GM23338 (cell line): ENCODE results near the gene PALM. TPM values are rescaled to one million over a fixed set of nuclear protein-coding genes. Genes with fewer than 3 reads are reported as not detected.
A peak's percentile ranks its signal among the peaks of the same experiment; 100 is the strongest.

Experiments used
- ATAC-seq: fragments of 200-7000 bp; cut with Tn5 transposase; 3 replicates; pipeline ENCODE4 v1.9.1; 2020
- DNase-seq: peaks from one replicate; pipeline ENCODE4 v3.0.0-alpha.2; 2015; ENCODE audit warnings: low spot score
- H2AFZ ChIP-seq: fragments of 200-600 bp; sonication (generic); 2 replicates; pipeline ENCODE4 v1.8.0; 2016; ENCODE audit warnings: antibody characterized with exemption, mild to moderate bottlenecking, moderate library complexity
- H3F3A ChIP-seq: fragments of 200-600 bp; sonication (generic); replicated peaks from 2 replicates; pipeline ENCODE4 v1.8.0; 2017; ENCODE audit warnings: antibody characterized with exemption, mixed run types, low read depth
- H3K27ac ChIP-seq: fragments of 200-600 bp; sonication (generic); 2 replicates; pipeline ENCODE4 v1.6.1; 2016; ENCODE audit warnings: low read depth
- H3K27me3 ChIP-seq: fragments of 200-600 bp; sonication (generic); 2 replicates; pipeline ENCODE4 v1.8.0; 2016; ENCODE audit warnings: mild to moderate bottlenecking, mixed run types, moderate library complexity; ENCODE audit not compliant: insufficient read depth
- H3K36me3 ChIP-seq: fragments of 200-600 bp; sonication (generic); 2 replicates; pipeline ENCODE4 v1.8.0; 2016; ENCODE audit warnings: mild to moderate bottlenecking; ENCODE audit not compliant: insufficient read depth
- H3K4me1 ChIP-seq: fragments of 200-600 bp; sonication (generic); 2 replicates; pipeline ENCODE4 v1.8.0; 2016; ENCODE audit warnings: mild to moderate bottlenecking, moderate library complexity; ENCODE audit not compliant: insufficient read depth
- H3K4me2 ChIP-seq: fragments of 200-600 bp; sonication (generic); 2 replicates; pipeline ENCODE4 v1.7.1; 2017; ENCODE audit warnings: mixed run types
- H3K4me3 ChIP-seq: fragments of 200-600 bp; sonication (generic); 2 replicates; pipeline ENCODE4 v1.6.1; 2016; ENCODE audit warnings: mixed run types
- H3K79me2 ChIP-seq: fragments of 200-600 bp; sonication (generic); replicated peaks from 2 replicates; pipeline ENCODE4 v1.8.0; 2017; ENCODE audit warnings: mild to moderate bottlenecking; ENCODE audit not compliant: insufficient read depth
- H3K9me2 ChIP-seq: fragments of 200-600 bp; sonication (generic); 2 replicates; pipeline ENCODE4 v1.8.0; 2017; ENCODE audit not compliant: insufficient read depth
- H4K20me1 ChIP-seq: fragments of 200-600 bp; sonication (generic); replicated peaks from 2 replicates; pipeline ENCODE4 v1.8.0; 2017; ENCODE audit warnings: mild to moderate bottlenecking; ENCODE audit not compliant: insufficient read depth
- H3K27ac Mint-ChIP-seq: 2 replicates; pipeline ENCODE4 v1.8.0; 2020; ENCODE audit warnings: inconsistent platforms, mild to moderate bottlenecking, moderate library complexity, mixed read lengths
- H3K27me3 Mint-ChIP-seq: 3 replicates; pipeline ENCODE4 v1.8.0; 2022; ENCODE audit warnings: low read depth, mild to moderate bottlenecking, moderate library complexity, mixed read lengths, inconsistent platforms; ENCODE audit not compliant: insufficient read depth, poor library complexity
- H3K36me3 Mint-ChIP-seq: 3 replicates; pipeline ENCODE4 v1.8.0; 2021; ENCODE audit warnings: low read depth, mild to moderate bottlenecking, inconsistent platforms, moderate library complexity, mixed read lengths
- H3K4me1 Mint-ChIP-seq: 3 replicates; pipeline ENCODE4 v1.8.0; 2020; ENCODE audit warnings: mild to moderate bottlenecking, inconsistent platforms, mixed read lengths
- H3K4me3 Mint-ChIP-seq: 3 replicates; pipeline ENCODE4 v1.8.0; 2021; ENCODE audit warnings: moderate library complexity, mild to moderate bottlenecking, inconsistent platforms, mixed read lengths
- H3K9me3 Mint-ChIP-seq: 3 replicates; pipeline ENCODE4 v1.8.0; 2020; ENCODE audit warnings: moderate library complexity, mild to moderate bottlenecking, inconsistent platforms, mixed read lengths
- CREB1 ChIP-seq: fragments of 250-450 bp; sonication (Bioruptor Pico); IDR thresholded peaks from 2 replicates; pipeline ENCODE4 v1.5.0; 2020; ENCODE audit warnings: low read depth, mild to moderate bottlenecking, moderate library complexity
- EZH2 ChIP-seq: fragments of 200-600 bp; sonication (generic); IDR thresholded peaks from one replicate; pipeline ENCODE4 v1.8.0; 2017; ENCODE audit warnings: antibody characterized with exemption, mild to moderate bottlenecking, low read depth; ENCODE audit not compliant: unreplicated experiment
- JUNB ChIP-seq: IDR thresholded peaks from one replicate; pipeline ENCODE4 v1.6.1; 2016; ENCODE audit warnings: antibody characterized with exemption; ENCODE audit not compliant: unreplicated experiment
- NANOG ChIP-seq: IDR thresholded peaks from 2 replicates; pipeline ENCODE4 v1.6.1; 2016; ENCODE audit warnings: antibody characterized with exemption, borderline replicate concordance
- POLR2AphosphoS5 ChIP-seq: IDR thresholded peaks from 2 replicates; pipeline ENCODE4 v1.6.1; 2016; ENCODE audit warnings: antibody characterized with exemption, low read depth
- ZNF114 ChIP-seq: fragments of 250-450 bp; sonication (Bioruptor Pico); IDR thresholded peaks from 2 replicates; pipeline ENCODE4 v1.5.0; 2020; ENCODE audit warnings: mild to moderate bottlenecking, moderate library complexity
- polyA plus RNA-seq: library from polyadenylated mRNA; unstranded; fragments of >200 nt; fragmentation: Nextera tagmentation; extraction: Ambion mirVana; gene quantifications from 2 replicates; pipeline ENCODE4 v1.2.1, GENCODE V29; 2016
- total RNA-seq: library from RNA; depleted of rRNA; stranded (reverse); fragments of >200 nt; shearing (Covaris generic); gene quantifications from 2 replicates; pipeline ENCODE4 v1.2.3, GENCODE V29; 2014
- TF ChIP-seq, protein P1 (sequence below), 2 experiments: fragments of 200-600 bp in 1 of 2; sonication (generic) in 1 of 2; conservative IDR thresholded peaks; 2 replicates each; pipeline versions ENCODE4 v1.5.1 to v1.6.1; 2016 to 2017; ENCODE audit warnings: antibody characterized with exemption in 2 of 2, low read depth in 2 of 2, mild to moderate bottlenecking in 2 of 2, moderate library complexity in 1 of 2
- TF ChIP-seq, protein P2 (sequence below): IDR thresholded peaks from 2 replicates; pipeline ENCODE4 v1.6.1; 2016; ENCODE audit warnings: antibody characterized with exemption
- TF ChIP-seq, protein P3 (sequence below): fragments of 250-450 bp; sonication (Bioruptor Pico); IDR thresholded peaks from 2 replicates; pipeline ENCODE4 v1.5.0; 2020; ENCODE audit warnings: mild to moderate bottlenecking, moderate library complexity

Gene PALM
- total and polyA plus RNA-seq, 2 experiments from 2014 or later = 3.8 to 26.1 TPM

DNA sequence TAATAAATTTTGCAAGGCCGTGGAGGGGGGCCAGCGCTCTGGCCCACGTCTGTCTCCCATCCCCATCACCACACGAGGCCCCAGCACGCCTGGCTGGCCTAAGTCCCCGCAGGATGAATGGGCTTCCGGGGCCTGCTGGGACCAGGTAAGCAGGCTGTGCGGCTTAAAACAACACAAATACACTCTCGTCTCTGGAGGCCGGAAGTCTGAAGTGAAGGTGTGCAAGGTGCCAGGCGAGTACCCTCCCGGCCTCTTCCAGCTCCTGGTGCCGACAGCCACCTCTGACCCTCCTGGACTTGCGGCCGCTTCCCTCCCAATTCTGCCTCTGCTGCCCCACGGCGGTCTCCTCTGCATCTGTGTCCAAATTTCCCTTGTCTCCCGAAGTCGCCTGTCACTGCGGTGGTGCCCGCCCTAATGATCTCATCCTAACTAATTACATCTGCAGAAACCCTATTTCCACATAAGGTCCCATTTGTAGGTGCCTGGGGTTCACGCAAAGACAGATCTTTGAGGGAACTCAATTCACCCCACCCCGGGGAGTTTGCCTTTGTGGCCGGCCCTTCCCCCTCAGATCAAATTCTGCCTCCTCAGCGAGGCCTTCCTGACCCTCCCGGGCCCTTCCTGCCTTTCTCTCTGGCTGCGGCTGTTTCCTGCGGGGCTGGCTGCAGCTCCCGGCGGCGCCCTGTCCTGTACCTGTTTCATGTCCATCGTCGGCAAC, 80.4 kb downstream of the PALM start:
- Histone ChIP-seq H3K27me3 (no peaks in the 10 kb centered on the region), H3K27ac (peak overlapping the region; percentile 91), H3K4me3 (0 out of 2 replicates have a peak overlapping the region, but pooled peaks have one; percentile 27), H2AFZ (no peak overlapping the region), H3K79me2 (peaks cover 13% of the 10 kb centered on the region), H3K36me3 (no peaks in the 10 kb centered on the region), H3K4me1 (peaks cover 42% of the 10 kb centered on the region), H4K20me1 (no peaks in the 10 kb centered on the region), H3F3A (peaks cover 17% of the 10 kb centered on the region), H3K4me2 (peak overlapping the region; percentile 64), H3K9me2 (no peaks in the 10 kb centered on the region)
- DNase-seq (peak; percentile 82), ATAC-seq (peak; percentile 72)
- H3K4me1 Mint-ChIP-seq = peaks cover 30% of the 10 kb centered on the region
- H3K4me3 Mint-ChIP-seq = peak overlapping the region; percentile 33
- H3K27ac Mint-ChIP-seq = peak overlapping the region; percentile 88
- TF ChIP-seq ZNF114 (no peak), CREB1 (no peak)
- TF ChIP-seq, protein P1, sequence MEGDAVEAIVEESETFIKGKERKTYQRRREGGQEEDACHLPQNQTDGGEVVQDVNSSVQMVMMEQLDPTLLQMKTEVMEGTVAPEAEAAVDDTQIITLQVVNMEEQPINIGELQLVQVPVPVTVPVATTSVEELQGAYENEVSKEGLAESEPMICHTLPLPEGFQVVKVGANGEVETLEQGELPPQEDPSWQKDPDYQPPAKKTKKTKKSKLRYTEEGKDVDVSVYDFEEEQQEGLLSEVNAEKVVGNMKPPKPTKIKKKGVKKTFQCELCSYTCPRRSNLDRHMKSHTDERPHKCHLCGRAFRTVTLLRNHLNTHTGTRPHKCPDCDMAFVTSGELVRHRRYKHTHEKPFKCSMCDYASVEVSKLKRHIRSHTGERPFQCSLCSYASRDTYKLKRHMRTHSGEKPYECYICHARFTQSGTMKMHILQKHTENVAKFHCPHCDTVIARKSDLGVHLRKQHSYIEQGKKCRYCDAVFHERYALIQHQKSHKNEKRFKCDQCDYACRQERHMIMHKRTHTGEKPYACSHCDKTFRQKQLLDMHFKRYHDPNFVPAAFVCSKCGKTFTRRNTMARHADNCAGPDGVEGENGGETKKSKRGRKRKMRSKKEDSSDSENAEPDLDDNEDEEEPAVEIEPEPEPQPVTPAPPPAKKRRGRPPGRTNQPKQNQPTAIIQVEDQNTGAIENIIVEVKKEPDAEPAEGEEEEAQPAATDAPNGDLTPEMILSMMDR (conservative IDR thresholded peaks at IDR 0.05; ENCODE audit: low read depth in 2 of 2) = peak in 1 of 2 experiments; percentile 25; a peak in 1 of 4 replicates
- no peaks in the 10 kb centered on the region; the same call in 2 of the 3 replicates for H3K36me3 Mint-ChIP-seq
- peaks cover 9% of the 10 kb centered on the region for H3K27me3 Mint-ChIP-seq
- no peaks in the 10 kb centered on the region for H3K9me3 Mint-ChIP-seq

DNA sequence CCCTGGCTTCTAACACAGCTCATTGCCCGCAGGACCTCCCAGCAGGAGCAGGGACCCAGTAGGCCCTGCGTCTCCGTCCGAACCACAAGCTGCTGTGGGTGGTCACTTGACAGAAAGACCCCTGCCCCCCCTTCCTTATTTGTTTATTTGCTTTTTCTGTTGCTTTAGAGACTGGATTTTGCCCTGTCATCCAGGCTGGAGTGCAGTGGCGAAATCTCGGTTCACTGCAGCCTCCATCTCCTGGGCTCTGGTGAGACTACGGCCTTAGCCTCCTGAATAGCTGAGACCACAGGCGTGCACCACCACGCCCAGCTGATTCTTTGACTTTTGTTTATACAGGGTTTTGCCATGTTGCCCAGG, 80.9 kb downstream of the PALM start:
- no peaks in the 10 kb centered on the region for H3K36me3 ChIP-seq
- H3K9me3 Mint-ChIP-seq = no peaks in the 10 kb centered on the region
- 0 out of 2 replicates have a peak overlapping the region, but pooled peaks have one; percentile 27 for H3K4me3 ChIP-seq
- peak overlapping the region; percentile 64; the same call in 1 of the 2 replicates for H3K4me2 ChIP-seq
- no peaks in the 10 kb centered on the region for H3K27me3 ChIP-seq
- peaks cover 30% of the 10 kb centered on the region for H3K4me1 Mint-ChIP-seq
- H4K20me1 ChIP-seq = no peaks in the 10 kb centered on the region
- peaks cover 20% of the 10 kb centered on the region for H3F3A ChIP-seq
- peaks cover 42% of the 10 kb centered on the region for H3K4me1 ChIP-seq
- ATAC-seq (no peak), DNase-seq (no peak)
- H3K36me3 Mint-ChIP-seq = no peaks in the 10 kb centered on the region; the same call in 2 of the 3 replicates
- H3K79me2 ChIP-seq = peaks cover 7% of the 10 kb centered on the region
- H3K27ac Mint-ChIP-seq = peak overlapping the region; percentile 88
- peaks cover 6% of the 10 kb centered on the region for H3K27me3 Mint-ChIP-seq
- H2AFZ ChIP-seq = no peak overlapping the region
- H3K9me2 ChIP-seq = no peaks in the 10 kb centered on the region
- H3K27ac ChIP-seq = peak overlapping the region; percentile 91
- H3K4me3 Mint-ChIP-seq = peak overlapping the region; percentile 33
- no peak for TF ChIP-seq ZNF114
- TF ChIP-seq, protein P2, sequence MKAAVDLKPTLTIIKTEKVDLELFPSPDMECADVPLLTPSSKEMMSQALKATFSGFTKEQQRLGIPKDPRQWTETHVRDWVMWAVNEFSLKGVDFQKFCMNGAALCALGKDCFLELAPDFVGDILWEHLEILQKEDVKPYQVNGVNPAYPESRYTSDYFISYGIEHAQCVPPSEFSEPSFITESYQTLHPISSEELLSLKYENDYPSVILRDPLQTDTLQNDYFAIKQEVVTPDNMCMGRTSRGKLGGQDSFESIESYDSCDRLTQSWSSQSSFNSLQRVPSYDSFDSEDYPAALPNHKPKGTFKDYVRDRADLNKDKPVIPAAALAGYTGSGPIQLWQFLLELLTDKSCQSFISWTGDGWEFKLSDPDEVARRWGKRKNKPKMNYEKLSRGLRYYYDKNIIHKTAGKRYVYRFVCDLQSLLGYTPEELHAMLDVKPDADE = no peak
- TF ChIP-seq CREB1 = no peak
- TF ChIP-seq, protein P3, sequence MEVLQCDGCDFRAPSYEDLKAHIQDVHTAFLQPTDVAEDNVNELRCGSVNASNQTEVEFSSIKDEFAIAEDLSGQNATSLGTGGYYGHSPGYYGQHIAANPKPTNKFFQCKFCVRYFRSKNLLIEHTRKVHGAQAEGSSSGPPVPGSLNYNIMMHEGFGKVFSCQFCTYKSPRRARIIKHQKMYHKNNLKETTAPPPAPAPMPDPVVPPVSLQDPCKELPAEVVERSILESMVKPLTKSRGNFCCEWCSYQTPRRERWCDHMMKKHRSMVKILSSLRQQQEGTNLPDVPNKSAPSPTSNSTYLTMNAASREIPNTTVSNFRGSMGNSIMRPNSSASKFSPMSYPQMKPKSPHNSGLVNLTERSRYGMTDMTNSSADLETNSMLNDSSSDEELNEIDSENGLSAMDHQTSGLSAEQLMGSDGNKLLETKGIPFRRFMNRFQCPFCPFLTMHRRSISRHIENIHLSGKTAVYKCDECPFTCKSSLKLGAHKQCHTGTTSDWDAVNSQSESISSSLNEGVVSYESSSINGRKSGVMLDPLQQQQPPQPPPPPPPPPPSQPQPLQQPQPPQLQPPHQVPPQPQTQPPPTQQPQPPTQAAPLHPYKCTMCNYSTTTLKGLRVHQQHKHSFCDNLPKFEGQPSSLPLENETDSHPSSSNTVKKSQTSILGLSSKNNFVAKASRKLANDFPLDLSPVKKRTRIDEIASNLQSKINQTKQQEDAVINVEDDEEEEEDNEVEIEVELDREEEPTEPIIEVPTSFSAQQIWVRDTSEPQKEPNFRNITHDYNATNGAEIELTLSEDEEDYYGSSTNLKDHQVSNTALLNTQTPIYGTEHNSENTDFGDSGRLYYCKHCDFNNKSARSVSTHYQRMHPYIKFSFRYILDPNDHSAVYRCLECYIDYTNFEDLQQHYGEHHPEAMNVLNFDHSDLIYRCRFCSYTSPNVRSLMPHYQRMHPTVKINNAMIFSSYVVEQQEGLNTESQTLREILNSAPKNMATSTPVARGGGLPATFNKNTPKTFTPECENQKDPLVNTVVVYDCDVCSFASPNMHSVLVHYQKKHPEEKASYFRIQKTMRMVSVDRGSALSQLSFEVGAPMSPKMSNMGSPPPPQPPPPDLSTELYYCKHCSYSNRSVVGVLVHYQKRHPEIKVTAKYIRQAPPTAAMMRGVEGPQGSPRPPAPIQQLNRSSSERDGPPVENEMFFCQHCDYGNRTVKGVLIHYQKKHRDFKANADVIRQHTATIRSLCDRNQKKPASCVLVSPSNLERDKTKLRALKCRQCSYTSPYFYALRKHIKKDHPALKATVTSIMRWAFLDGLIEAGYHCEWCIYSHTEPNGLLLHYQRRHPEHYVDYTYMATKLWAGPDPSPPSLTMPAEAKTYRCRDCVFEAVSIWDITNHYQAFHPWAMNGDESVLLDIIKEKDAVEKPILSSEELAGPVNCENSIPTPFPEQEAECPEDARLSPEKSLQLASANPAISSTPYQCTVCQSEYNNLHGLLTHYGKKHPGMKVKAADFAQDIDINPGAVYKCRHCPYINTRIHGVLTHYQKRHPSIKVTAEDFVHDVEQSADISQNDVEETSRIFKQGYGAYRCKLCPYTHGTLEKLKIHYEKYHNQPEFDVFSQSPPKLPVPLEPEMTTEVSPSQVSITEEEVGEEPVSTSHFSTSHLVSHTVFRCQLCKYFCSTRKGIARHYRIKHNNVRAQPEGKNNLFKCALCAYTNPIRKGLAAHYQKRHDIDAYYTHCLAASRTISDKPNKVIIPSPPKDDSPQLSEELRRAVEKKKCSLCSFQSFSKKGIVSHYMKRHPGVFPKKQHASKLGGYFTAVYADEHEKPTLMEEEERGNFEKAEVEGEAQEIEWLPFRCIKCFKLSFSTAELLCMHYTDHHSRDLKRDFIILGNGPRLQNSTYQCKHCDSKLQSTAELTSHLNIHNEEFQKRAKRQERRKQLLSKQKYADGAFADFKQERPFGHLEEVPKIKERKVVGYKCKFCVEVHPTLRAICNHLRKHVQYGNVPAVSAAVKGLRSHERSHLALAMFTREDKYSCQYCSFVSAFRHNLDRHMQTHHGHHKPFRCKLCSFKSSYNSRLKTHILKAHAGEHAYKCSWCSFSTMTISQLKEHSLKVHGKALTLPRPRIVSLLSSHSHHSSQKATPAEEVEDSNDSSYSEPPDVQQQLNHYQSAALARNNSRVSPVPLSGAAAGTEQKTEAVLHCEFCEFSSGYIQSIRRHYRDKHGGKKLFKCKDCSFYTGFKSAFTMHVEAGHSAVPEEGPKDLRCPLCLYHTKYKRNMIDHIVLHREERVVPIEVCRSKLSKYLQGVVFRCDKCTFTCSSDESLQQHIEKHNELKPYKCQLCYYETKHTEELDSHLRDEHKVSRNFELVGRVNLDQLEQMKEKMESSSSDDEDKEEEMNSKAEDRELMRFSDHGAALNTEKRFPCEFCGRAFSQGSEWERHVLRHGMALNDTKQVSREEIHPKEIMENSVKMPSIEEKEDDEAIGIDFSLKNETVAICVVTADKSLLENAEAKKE (CRISPR knock-in tag) = no peak
- no peak for TF ChIP-seq JUNB
- no peak for TF ChIP-seq NANOG
- TF ChIP-seq, protein P1 (conservative IDR thresholded peaks at IDR 0.05; ENCODE audit: low read depth in 2 of 2) = no peak
- no peak for TF ChIP-seq EZH2
- no peak for TF ChIP-seq POLR2AphosphoS5
